ENCODE measurements around the gene ZNF91. TPM values are rescaled to one million over a fixed set of nuclear protein-coding genes. Genes with fewer than 3 reads are reported as not detected.
A peak's percentile ranks its signal among the peaks of the same experiment; 100 is the strongest.
"Not testable (repeated sequence)": the region's sequence is repeated elsewhere in the genome, so short reads cannot be mapped to it uniquely, and the experiment has no call there.

The ZNF91 gene
- total RNA-seq, 2 donors from 2014 or later = 87.4 to 90.8 TPM

DNA sequence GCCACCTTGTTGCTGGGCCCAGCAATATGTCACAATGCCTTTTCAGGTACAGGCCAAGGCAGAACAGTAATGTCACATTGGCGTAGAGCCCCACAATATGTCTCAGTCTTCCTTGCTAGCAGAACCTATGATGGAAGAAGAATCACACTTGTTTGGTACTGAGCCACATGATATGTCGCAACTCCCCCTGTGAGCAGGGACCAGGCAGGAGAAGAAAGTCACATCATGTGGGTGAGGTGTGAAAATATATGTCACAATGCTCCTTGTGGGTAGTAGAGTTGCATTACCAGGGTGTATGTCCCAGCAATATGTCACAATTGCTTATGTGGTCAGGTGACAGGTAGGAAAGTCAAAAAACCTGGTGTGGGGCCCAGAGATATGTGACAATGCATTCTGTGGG lies 7.1 kb upstream of the ZNF91 start:
- ATAC-seq (no peak), DNase-seq (no peak)
- intact Hi-C loops (cut with DNase I, micrococcal nuclease) = no loop called here

DNA sequence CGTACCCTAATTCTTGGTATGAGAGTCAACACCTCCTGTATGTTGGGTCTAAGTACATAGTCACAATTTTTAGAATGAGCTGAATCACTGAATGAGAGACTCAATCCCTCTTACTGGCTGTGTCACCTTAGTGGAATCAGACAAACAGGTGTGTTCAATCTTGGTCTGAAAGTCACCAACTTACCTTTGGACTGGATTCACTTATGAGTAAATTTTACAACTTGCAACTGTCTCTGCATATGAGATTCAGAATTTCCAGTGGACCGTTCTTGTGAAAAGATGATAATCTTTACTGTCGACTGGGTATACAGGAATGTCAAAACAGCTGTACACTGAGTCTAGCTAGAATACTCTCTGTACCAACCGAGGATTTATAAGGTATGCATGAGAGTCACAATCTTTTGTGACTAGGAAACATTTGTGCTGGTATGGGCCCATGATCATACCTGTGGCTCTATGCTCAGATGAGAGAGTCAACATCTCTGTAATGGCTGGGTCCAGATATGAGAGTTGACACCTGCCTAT lies 5.9 kb upstream of the ZNF91 start:
- intact Hi-C loops (cut with DNase I, micrococcal nuclease) = no loop called here
- DNase-seq (no peak), ATAC-seq (peak; percentile 44)

DNA sequence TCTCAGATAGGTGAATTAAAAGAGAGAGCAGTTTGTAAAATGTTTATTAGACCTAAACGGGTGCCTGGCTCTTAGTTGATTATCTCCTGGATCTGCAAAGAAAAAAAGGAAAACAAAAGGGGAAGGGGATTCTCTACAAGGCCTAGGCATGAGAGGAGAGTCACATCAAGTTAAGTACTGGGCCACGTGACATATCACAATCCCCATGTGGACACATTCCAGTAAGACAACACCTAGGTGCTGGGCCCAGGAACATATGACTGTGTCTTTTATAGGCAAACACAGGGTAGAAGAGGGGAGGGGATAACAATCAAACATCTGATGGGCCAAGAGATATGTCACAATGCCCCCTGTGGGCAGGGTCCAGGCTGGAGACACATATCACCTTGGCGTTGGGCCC lies 4.2 kb upstream of the ZNF91 start:
- DNase-seq (no peak), ATAC-seq (no peak)
- intact Hi-C loops (cut with DNase I, micrococcal nuclease) = no loop called here

DNA sequence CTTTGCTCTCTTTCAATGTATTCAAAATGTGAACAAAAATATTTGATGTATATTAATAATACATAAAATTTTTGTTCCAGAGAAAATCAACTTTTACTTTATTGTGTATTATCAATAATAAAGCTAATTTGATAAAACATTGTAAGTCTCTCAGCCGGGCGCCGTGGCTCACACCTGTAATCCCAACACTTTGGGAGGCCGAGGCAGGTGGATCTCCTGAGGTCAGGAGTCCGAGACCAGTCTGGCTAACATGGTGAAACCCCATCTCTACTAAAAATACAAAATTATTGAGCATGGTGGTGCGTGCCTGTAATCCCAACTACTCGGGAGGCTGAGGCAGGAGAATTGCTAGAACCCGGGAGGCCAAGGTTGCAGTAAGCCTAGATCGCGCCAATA lies 449 bp upstream of the ZNF91 start:
- intact Hi-C loops (cut with DNase I, micrococcal nuclease); ATAC-seq: not testable (repeated sequence)
- DNase-seq = peak in 1 of 2 donors; percentile 31

DNA sequence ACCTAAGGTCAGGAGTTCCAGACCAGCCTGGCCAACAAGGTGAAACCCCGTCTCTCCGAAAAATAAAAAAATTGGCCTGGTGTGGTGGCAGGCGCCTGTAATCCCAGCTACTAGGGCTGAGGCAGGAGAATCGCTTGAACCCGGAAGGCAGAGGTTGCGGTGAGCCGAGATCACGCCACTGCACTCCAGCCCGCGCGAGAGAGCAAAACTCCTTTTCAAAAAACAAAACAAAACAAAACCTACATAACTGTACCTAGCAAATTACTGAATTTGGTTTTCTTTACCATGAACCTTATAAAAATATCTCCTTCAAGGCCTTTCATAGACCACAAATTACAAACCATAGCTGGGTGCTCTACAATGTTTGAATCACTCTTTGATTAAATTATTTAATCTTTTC lies 760 bp downstream of the ZNF91 start:
- ATAC-seq (peak; percentile 59), DNase-seq (peak; percentile 47 to 62)
- intact Hi-C loops (cut with DNase I, micrococcal nuclease) = loop anchor here in 1 of 2 donors (5.0 kb wide), 1 partner anchor 122 kb away; no protein-coding TSS in a partner anchor

DNA sequence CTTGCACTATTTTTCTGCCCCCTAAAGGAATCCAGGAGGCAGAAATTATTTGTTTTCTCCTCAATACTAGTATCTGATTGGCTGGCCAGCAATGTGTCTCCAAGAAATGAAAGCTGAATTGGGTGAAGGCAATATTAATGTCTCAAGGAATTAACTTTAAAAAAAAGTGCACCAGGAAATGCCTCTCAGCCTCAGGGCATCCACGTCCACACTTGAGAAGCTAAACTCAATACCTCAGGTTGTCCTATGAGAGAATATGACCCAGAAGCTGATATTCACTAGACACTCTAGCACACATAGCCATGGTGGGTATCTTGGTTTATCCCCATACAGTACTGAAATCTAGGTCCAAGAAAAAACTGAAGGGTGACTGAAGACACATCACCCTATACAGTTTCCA lies 2.1 kb downstream of the ZNF91 start:
- no peak for DNase-seq
- intact Hi-C loops (cut with DNase I, micrococcal nuclease) = loop anchor here in 1 of 2 donors (5.0 kb wide), 1 partner anchor 121 kb away; no protein-coding TSS in a partner anchor
- no peak for ATAC-seq

DNA sequence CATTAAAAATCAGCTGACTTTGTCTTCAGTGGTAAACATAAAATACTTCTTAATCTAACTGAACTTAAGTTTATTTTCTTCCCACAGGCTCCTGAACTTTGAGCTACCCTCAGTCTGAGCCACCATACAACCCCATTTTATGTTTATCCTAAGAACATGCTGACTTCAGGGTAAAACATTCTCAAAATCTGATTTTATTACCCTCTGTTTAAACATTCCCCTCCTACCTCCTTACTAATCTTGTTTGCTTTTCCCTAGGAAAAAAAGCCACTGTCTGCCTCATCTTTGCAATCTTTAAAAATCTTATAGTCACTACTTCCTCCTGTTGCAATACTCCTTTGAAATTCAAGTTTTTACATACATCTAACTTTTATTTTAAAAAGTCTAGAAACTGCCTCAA lies 4.0 kb downstream of the ZNF91 start:
- DNase-seq = no peak
- ATAC-seq = peak; percentile 52
- intact Hi-C loops (cut with DNase I, micrococcal nuclease) = loop anchor here in 1 of 2 donors (5.0 kb wide), 1 partner anchor 119 kb away; no protein-coding TSS in a partner anchor

DNA sequence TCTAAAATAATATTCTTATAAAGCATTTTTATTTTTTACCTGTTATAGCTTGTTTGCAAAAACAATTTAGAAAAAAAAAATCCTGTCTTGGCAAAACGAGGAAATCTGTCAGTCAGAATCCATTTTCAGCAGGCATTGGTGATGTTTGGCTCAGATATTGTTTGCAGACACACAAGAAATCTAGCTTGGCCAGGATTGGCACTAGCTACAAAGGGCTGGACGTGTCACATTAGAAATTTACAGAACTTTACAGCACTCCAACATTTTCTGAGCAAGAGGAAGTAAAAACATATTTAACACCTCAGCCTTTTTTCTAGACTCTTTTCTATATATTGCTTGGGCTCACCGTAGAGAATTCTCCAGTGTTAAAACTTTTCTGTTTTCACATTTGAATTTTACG lies 9.9 kb downstream of the ZNF91 start:
- ATAC-seq (no peak), DNase-seq (no peak)
- intact Hi-C loops (cut with DNase I, micrococcal nuclease) = no loop called here

DNA sequence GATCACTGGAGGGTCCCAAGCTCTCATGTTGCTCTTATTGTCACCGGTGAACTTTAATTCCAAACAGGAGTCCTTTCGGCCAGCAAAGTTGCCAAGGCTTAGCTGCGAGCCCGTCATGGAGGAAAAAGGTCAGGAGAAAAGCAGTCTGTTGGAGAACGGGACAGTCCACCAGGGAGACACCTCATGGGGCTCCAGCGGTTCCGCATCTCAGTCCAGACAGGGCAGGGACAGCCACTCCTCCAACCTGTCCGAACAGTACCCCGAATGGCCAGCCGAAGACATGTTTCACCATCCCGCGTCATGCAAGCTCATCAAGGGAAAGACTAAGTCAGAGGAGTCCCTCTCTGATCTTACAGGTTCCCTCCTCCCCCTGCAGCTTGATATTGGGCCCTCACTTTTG lies 10.4 kb downstream of the ZNF91 start:
- intact Hi-C loops (cut with DNase I, micrococcal nuclease) = no loop called here
- DNase-seq = no peak
- ATAC-seq = no peak

DNA sequence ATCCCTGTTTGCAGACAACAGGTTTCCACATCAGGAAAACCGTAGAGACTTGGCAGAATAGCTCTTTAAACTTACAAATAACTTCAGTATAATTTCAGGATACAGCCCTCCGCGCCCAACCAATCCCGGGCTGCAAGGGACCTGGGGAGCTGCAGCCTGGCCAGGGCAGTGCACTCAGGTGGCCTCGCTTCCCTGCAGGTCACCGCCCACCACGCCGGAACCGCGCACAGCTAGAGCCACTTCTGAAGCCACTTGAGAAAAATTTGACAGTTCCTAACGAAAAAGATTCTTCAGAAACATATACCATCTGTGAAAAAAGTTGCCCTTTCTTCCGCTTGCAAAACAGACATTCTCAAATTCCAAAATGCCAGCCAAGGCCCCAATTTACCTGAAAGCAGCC lies 11.1 kb downstream of the ZNF91 start:
- no peak for ATAC-seq

DNA sequence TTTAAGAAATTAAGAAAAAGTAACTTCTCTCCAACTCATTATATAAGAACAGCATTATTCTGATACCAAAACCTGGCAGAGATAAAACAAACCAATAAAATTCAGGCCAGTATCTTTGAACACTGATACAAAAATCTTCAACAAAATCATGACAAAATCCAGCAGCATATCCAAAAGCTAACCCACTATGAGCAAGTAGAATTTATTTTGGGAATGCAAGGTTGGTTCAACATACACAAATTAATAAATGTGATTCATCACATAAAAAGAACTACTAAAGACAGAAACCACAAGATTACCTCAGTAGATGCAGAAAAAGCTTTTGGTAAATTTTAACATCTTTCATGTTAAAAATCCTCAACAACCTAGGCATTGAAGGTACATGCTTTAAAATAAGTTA lies 12.3 kb downstream of the ZNF91 start:
- no peak for DNase-seq
- no peak for ATAC-seq
- intact Hi-C loops (cut with DNase I, micrococcal nuclease) = no loop called here

More for the DNA sequence above, 11.1 kb downstream of the ZNF91 start:
- intact Hi-C loops (cut with DNase I, micrococcal nuclease) = no loop called here
- no peak for DNase-seq

DNA sequence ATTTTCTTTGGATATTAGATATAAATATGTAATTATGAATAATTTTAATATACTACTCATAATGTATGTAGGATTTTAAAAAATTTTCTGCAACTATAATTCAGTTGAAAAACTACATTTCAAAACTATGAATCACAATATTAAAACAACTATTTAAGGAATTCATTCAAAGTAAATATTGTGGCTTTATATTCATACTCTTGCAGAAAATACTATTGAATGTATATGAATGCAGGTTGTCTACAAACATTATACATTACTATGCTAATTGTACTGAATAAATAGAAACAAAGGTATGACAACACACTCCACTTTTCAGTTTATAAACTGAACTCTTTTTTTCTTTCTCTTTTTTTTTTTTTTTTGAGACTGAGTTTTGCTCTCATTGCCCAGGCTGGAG lies 14.2 kb downstream of the ZNF91 start:
- intact Hi-C loops (cut with DNase I, micrococcal nuclease) = no loop called here
- DNase-seq (no peak), ATAC-seq (no peak)

DNA sequence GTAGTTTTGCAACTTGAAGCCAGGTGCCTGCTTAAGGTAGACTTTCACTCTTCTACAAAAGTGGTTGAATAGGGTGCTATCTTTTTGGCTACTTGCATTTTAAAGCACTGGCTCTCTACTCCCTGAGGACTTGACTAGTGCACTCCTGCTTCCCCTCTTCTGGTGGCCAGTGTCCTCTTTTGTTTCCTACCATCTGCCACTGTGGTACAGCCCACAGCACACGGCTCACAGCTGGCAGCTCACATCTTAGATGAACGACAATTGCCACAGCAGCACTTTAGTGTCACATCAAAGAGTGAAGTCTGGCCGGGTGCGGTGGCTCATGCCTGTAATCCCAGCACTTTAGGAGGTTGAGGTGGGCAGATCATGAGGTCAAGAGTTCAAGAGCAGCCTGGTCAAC lies 15.6 kb downstream of the ZNF91 start:
- peak; percentile 17 for ATAC-seq
- DNase-seq; intact Hi-C loops (cut with DNase I, micrococcal nuclease): not testable (repeated sequence)

DNA sequence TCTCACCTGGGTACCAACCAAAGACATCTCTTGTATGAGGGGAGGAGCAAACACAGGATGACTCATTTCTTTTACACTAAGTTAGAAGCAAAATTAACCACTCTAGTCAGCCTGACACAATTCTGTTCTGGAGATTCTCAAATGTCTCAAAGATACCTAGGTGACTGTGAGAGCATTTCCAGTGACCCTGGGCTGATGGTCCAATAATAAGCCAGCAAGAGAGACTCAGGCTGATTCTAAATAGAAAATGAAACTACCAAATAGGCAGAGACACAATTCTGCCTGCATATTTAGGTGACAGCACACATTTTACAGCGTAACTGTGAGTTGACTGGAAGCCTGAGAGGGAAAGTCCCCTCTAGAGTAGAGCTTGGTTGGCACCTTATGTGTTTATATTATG lies 16.3 kb downstream of the ZNF91 start:
- DNase-seq (no peak), ATAC-seq (peak; percentile 21)
- intact Hi-C loops (cut with DNase I, micrococcal nuclease) = no loop called here

DNA sequence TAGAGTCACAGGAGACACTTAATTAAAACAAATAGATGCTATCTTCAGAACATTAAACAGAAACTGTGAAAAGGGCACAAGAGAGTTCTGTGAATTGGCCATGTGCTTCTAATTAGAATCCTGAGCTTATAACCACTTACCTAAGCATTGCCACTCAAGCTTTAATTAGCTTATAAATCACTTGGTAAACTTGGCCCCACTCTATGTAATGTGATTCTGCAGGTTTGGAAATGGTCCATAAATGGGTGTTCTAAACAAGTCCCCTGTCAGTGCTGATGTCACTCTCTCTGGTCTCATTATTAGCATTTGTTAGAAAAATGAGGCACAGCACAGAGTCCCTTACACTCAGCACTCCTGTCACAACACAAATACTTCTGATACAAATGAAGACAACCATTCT lies 18.0 kb downstream of the ZNF91 start:
- intact Hi-C loops (cut with DNase I, micrococcal nuclease) = no loop called here
- no peak for DNase-seq
- no peak for ATAC-seq

DNA sequence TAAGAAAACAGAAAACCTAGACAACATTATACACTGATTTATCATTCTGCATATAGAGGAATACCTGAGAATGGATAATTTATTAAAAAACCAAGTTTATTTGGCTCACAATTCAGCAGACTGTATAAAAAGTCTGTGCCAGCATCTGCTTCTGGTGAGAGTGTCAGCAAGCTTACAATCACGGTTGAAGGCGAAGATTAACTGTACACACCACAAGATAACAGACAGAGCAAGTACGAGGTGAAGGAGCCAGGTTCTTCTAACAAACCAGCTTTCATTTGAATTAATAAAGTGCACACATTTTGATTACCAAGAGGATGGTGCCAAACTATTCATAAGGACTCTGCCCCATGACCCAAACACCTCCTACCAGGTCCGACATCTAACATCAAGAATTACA lies 28.8 kb downstream of the ZNF91 start:
- ATAC-seq (no peak), DNase-seq (no peak)
- intact Hi-C loops (cut with DNase I, micrococcal nuclease) = no loop called here

DNA sequence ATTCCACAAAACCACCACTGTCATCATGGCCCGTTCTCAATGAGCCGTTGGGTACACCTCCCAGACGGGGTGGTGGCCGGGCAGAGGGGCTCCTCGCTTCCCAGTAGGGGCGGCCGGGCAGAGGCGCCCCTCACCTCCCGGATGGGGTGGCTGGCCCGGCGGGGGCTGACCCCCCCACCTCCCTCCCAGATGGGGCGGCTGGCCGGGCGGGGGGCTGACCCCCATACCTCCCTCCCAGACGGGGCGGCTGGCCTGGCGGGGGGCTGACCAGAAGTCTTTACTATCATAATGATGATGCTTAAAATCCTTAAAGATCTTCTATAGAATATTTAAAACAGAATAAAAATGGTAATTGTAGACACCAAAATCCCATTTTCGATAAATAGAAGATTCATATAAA lies 29.2 kb downstream of the ZNF91 start:
- intact Hi-C loops (cut with DNase I, micrococcal nuclease); DNase-seq; ATAC-seq: not testable (repeated sequence)

DNA sequence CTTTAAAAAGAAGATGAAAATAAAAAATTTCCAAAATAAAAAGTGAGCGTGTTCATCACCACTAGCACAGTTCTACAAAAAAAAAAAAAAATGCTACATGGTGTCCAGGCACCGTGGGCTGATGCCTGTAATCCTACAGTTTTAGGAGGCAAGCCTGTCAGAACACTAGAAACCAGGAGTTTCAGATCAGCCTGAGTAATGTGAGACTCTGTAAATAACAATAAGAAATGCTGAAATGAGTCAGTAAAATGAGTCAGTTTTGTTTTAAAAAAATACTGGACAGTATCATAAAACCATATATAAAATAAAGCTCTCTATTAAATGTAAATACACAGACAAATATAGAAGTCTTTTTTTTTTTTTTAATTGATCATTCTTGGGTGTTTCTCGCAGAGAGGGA lies 30.0 kb downstream of the ZNF91 start:
- DNase-seq = no peak
- ATAC-seq = no peak
- intact Hi-C loops (cut with DNase I, micrococcal nuclease) = no loop called here

DNA sequence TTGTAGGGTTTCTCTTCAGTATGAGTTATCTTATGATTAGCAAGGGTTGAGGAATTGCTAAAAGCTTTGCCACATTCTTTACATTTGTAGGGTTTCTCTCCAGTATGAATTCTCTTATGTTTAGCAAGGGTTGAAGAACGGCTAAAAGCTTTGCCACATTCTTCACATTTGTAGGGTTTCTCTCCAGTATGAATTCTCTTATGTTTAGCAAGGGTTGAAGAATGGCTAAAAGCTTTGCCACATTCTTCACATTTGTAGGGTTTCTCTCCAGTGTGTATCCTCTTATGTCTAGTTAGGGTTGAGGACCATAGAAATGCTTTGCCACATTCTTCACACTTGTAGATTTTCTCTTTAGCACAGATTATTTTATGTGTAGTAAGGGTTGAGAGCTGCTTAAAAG lies 33.4 kb downstream of the ZNF91 start:
- ATAC-seq; intact Hi-C loops (cut with DNase I, micrococcal nuclease); DNase-seq: not testable (repeated sequence)

DNA sequence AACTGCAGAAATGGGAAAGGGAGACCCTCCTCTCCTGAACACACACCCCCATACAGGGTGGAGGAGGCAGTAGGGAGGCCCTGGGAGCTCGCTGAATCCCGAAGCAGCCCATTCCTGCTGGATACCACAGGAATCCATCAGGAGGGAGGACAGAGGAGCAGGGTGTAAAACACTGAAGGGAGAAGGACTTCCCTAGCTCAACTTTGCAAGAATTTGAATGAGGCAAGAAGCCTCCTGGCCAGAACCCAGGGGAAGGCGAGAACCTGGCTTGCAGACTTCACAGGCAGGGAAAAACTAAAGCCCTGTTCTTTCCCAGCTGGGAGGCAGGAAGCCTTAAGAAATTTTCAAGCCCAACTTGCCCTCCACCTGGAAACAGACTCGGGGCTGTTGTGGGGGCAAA lies 43.5 kb downstream of the ZNF91 start:
- ATAC-seq (no peak), DNase-seq (no peak)
- intact Hi-C loops (cut with DNase I, micrococcal nuclease) = no loop called here

DNA sequence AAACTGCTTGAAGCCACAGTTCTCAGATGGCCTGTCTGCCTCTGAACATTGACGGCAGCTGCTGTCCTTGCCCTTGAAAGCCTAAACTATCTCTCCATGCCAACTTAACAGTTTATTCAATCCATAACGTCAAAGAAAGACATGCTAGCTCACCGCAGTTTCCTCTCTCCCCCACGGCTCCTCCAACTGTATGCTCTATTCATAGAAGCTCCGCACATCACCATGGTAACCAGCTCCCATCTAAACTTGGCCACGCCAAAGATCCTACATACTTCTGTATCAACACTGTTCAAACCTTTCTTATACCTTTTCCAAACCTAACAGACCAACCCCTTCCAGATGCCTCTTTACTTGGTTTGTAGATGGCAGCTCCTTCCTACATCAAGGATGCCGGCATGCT lies 48.6 kb downstream of the ZNF91 start:
- ATAC-seq = no peak
- no peak for DNase-seq
- intact Hi-C loops (cut with DNase I, micrococcal nuclease) = no loop called here
